SH-SY5Y (cell line): ENCODE results near the gene GALM.

Experiments
- GATA2 ChIP-seq: IDR thresholded peaks from 2 replicates; pipeline ENCODE4 v1.6.1; 2011; ENCODE audit warnings: mild to moderate bottlenecking, low read depth, low read length
- GATA3 ChIP-seq: IDR thresholded peaks from 2 replicates; pipeline ENCODE4 v1.6.1; 2011; ENCODE audit warnings: low read depth, mild to moderate bottlenecking, low read length, moderate library complexity

GRCh38 chr2:38632980-38633379 is 32.9 kb upstream of the GALM start:
- no peak for TF ChIP-seq GATA3
- TF ChIP-seq GATA2 = no peak
